DND-41 (cell line): ENCODE measurements around the gene FLII.

Source experiments
- ATAC-seq: fragments of 200-7000 bp; cut with Tn5 transposase; 3 replicates; pipeline ENCODE4 v1.9.1; 2021; ENCODE audit warnings: low read depth; ENCODE audit not compliant: insufficient read depth
- DNase-seq: peaks from one replicate; pipeline ENCODE4 v3.0.0-alpha.2; 2020
- H2AFZ ChIP-seq: 2 replicates; pipeline ENCODE4 v1.6.0; 2012; ENCODE audit warnings: low read depth, low read length
- H3K27ac ChIP-seq: 2 replicates; pipeline ENCODE4 v1.5.1; 2012; ENCODE audit warnings: low read length, inconsistent platforms
- H3K27me3 ChIP-seq: fragments of 200-600 bp; sonication (generic); 2 replicates; pipeline ENCODE4 v1.6.0; 2012; ENCODE audit warnings: low read length, mild to moderate bottlenecking, inconsistent platforms; ENCODE audit not compliant: insufficient read depth, poor library complexity
- H3K36me3 ChIP-seq: 2 replicates; pipeline ENCODE4 v1.5.1; 2012; ENCODE audit warnings: low read length, inconsistent platforms; ENCODE audit not compliant: insufficient read depth
- H3K4me1 ChIP-seq: 2 replicates; pipeline ENCODE4 v1.5.1; 2012; ENCODE audit warnings: mild to moderate bottlenecking, low read length; ENCODE audit not compliant: insufficient read depth
- H3K4me2 ChIP-seq: 2 replicates; pipeline ENCODE4 v1.6.0; 2012; ENCODE audit warnings: mild to moderate bottlenecking, moderate library complexity, low read length, inconsistent platforms; ENCODE audit not compliant: insufficient read depth
- H3K4me3 ChIP-seq, 2 experiments: fragments of 200-600 bp in 1 of 2; shearing (Covaris generic) in 1 of 2; 2 replicates each; pipeline ENCODE4 v1.5.1; 2012 to 2016; ENCODE audit warnings: inconsistent platforms in 2 of 2, low read length in 2 of 2, mild to moderate bottlenecking in 2 of 2, low read depth in 1 of 2, moderate library complexity in 1 of 2
- H3K79me2 ChIP-seq: 2 replicates; pipeline ENCODE4 v1.6.0; 2012; ENCODE audit warnings: low read length, inconsistent platforms; ENCODE audit not compliant: insufficient read depth
- H3K9ac ChIP-seq: 2 replicates; pipeline ENCODE4 v1.6.0; 2012; ENCODE audit warnings: low read depth, mild to moderate bottlenecking, inconsistent platforms, low read length, moderate library complexity
- H3K9me3 ChIP-seq: 2 replicates; pipeline ENCODE4 v1.5.1; 2012; ENCODE audit warnings: low read length, moderate library complexity, mild to moderate bottlenecking, inconsistent platforms; ENCODE audit not compliant: insufficient read depth, severe bottlenecking
- H4K20me1 ChIP-seq: 2 replicates; pipeline ENCODE4 v1.6.0; 2012; ENCODE audit warnings: low read length; ENCODE audit not compliant: insufficient read depth
- EZH2 ChIP-seq: IDR thresholded peaks from 3 replicates; pipeline ENCODE4 v1.6.1; 2012; ENCODE audit warnings: borderline replicate concordance, low read depth, mild to moderate bottlenecking, moderate library complexity, low read length, inconsistent platforms; ENCODE audit not compliant: severe bottlenecking
- TF ChIP-seq, protein P1 (sequence below): IDR thresholded peaks from 2 replicates; pipeline ENCODE4 v1.5.1; 2012; ENCODE audit warnings: borderline replicate concordance, low read length, moderate library complexity, mild to moderate bottlenecking; ENCODE audit not compliant: poor library complexity, severe bottlenecking; ENCODE audit errors: extremely low read depth

FLII gene

DNA sequence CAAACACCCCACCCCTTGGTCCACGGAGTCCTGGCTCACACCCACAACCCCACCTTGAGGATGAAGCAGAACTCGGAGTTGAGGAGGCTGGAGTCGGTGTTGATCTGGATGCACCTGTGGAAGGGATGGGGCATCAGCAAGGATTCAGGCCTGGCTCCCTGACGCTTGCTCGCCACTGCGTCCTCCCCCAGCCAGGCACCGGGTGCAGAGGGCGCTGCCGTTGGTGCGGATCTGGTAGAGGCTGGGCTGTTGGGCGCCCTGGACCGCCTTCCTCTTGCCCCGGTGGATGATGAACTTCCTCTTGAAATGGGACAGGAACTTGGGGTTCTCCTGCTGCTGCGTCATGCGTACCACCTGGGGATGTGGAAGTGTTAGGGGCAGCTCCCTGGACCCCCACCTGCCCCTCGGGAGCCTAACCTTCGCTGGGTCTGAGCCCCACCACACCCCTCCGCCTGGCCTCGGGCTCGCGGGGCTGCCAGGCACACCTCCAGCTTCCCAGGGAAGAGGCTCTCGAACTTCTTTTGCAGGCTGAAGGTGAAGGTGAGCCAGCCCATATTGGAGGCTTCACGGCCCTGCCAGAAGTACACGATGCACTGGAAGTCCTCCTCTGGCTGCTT, 12.3 kb downstream of the FLII start:
- DNase-seq: no peak
- peaks cover 88% of the 10 kb centered on the region for H3K36me3 ChIP-seq
- no peak overlapping the region for H3K27ac ChIP-seq
- no peaks in the 10 kb centered on the region for H3K79me2 ChIP-seq
- H2AFZ ChIP-seq: no peak overlapping the region
- TF ChIP-seq EZH2: no peak
- TF ChIP-seq, protein P1, sequence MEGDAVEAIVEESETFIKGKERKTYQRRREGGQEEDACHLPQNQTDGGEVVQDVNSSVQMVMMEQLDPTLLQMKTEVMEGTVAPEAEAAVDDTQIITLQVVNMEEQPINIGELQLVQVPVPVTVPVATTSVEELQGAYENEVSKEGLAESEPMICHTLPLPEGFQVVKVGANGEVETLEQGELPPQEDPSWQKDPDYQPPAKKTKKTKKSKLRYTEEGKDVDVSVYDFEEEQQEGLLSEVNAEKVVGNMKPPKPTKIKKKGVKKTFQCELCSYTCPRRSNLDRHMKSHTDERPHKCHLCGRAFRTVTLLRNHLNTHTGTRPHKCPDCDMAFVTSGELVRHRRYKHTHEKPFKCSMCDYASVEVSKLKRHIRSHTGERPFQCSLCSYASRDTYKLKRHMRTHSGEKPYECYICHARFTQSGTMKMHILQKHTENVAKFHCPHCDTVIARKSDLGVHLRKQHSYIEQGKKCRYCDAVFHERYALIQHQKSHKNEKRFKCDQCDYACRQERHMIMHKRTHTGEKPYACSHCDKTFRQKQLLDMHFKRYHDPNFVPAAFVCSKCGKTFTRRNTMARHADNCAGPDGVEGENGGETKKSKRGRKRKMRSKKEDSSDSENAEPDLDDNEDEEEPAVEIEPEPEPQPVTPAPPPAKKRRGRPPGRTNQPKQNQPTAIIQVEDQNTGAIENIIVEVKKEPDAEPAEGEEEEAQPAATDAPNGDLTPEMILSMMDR: no peak
- H3K27me3 ChIP-seq: no peaks in the 10 kb centered on the region
- H3K9me3 ChIP-seq: no peaks in the 10 kb centered on the region
- H3K9ac ChIP-seq: no peak overlapping the region
- H3K4me3 ChIP-seq: no peak overlapping the region
- ATAC-seq: no peak
- H3K4me1 ChIP-seq: no peaks in the 10 kb centered on the region
- no peak overlapping the region for H3K4me2 ChIP-seq
- H4K20me1 ChIP-seq: peaks cover 11% of the 10 kb centered on the region

DNA sequence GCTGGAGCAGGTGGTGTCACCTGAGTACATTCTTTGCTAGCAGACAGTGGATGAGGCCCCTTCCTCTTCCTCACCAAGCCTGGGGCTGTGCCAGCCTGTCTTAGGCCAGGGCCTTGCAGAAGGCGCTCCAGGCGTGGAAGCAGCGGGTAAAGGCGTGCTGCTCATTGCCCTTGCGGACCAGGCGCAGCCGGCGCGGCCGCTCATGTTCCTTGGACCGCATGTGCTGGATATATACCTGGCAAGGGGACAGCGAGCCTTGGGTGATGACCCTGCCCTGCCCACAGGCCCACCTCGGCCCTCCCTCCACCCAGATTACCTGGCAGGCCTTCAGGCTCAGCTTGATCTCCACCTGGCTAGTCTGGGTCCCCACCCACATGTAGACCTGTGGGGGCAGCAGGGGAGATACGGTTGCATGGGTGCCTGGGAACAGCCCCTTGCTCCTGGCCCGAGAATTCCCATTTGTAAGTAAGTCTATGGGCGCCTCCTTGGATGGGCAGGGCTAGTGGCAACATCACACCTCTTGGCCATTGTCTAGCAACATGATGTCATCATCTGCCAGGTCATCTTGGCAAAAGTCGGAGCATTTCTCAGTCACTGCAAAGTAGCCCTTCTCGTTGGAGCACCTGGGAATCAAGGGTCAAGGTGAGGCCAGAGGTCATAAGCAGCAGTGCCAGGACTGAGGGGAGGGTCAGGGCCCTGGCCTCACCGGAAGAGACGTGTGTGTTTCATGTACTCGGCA, 13.3 kb downstream of the FLII start:
- no peak for ATAC-seq
- no peaks in the 10 kb centered on the region for H3K4me1 ChIP-seq
- no peak for TF ChIP-seq EZH2
- TF ChIP-seq, protein P1: no peak
- H3K27ac ChIP-seq: no peak overlapping the region
- no peak for DNase-seq
- no peaks in the 10 kb centered on the region for H3K9me3 ChIP-seq
- peaks cover 83% of the 10 kb centered on the region for H3K36me3 ChIP-seq
- H4K20me1 ChIP-seq: peaks cover 11% of the 10 kb centered on the region
- no peak overlapping the region for H3K4me3 ChIP-seq
- H3K79me2 ChIP-seq: no peaks in the 10 kb centered on the region
- no peaks in the 10 kb centered on the region for H3K27me3 ChIP-seq
- H2AFZ ChIP-seq: no peak overlapping the region
- no peak overlapping the region for H3K4me2 ChIP-seq
- no peak overlapping the region for H3K9ac ChIP-seq

DNA sequence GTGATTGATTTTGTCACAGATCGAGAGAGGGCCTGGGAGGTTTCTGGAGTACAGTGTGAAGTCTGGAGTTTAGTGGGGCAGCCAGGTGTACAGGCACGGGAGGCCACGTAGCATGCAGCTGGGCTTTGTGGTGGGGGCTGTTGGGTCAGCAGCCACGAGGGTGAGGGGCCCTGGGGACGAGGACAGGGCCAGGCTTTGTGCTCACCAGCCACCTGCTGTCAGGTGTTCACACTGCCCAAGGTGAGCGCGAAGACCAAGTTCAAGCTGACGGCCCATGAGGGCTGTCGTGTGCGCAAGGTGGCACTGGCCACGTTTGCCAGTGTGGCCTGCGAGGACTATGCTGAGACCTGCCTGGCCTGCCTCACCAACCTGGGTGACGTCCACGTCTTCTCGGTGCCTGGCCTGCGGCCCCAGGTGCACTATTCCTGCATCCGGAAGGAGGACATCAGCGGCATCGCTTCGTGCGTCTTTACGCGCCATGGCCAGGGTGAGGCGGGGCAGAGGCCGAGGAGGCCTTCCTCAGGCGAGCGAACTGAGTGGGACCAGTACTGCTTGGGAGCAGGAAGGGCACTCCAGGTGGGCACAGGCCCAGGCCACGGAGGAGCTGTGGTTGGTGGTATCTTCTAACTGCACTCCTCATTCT, 17.2 kb downstream of the FLII start:
- Histone ChIP-seq H4K20me1 (0 out of 2 replicates have a peak, but pooled peaks cover 3% of the 10 kb centered on the region), H3K9me3 (no peaks in the 10 kb centered on the region), H2AFZ (no peak overlapping the region), H3K4me3 (no peak overlapping the region), H3K27ac (no peak overlapping the region), H3K9ac (no peak overlapping the region), H3K4me1 (no peaks in the 10 kb centered on the region), H3K36me3 (peaks cover 70% of the 10 kb centered on the region), H3K27me3 (no peaks in the 10 kb centered on the region), H3K4me2 (no peak overlapping the region), H3K79me2 (no peaks in the 10 kb centered on the region)
- ATAC-seq: no peak
- no peak for DNase-seq
- TF ChIP-seq EZH2: no peak
- TF ChIP-seq, protein P1: no peak
